Stimulated activated CD8-positive, alpha-beta memory T cell treated with anti-CD3 and anti-CD28 coated beads, Interleukin-12 subunit alpha, Interleukin-12 subunit beta, amount 100 ng/mL, for 4 hours (primary cell): ENCODE measurements around the gene TBX4.

Source experiments
- DNase-seq: peaks from one replicate; pipeline ENCODE4 v3.0.0-alpha.2; 2020; ENCODE audit warnings: low read depth

TBX4 gene

GRCh38 chr17:61465550-61466237, 13.5 kb downstream of the TBX4 start:
- no peak for DNase-seq

- DNase-seq, result no peak
These were observed 14.0 kb downstream of the TBX4 start for GRCh38 chr17:61466246-61466645.

- no peak for DNase-seq
These were observed 15.4 kb downstream of the TBX4 start for GRCh38 chr17:61467416-61468262.

GRCh38 chr17:61468263-61468907, 16.2 kb downstream of the TBX4 start:
- DNase-seq, result no peak

- DNase-seq, result no peak
These were observed 17.3 kb downstream of the TBX4 start for GRCh38 chr17:61469474-61469873.

GRCh38 chr17:61469949-61470348, 17.7 kb downstream of the TBX4 start:
- DNase-seq, result no peak

GRCh38 chr17:61470530-61471136, 18.4 kb downstream of the TBX4 start:
- no peak for DNase-seq

DNA sequence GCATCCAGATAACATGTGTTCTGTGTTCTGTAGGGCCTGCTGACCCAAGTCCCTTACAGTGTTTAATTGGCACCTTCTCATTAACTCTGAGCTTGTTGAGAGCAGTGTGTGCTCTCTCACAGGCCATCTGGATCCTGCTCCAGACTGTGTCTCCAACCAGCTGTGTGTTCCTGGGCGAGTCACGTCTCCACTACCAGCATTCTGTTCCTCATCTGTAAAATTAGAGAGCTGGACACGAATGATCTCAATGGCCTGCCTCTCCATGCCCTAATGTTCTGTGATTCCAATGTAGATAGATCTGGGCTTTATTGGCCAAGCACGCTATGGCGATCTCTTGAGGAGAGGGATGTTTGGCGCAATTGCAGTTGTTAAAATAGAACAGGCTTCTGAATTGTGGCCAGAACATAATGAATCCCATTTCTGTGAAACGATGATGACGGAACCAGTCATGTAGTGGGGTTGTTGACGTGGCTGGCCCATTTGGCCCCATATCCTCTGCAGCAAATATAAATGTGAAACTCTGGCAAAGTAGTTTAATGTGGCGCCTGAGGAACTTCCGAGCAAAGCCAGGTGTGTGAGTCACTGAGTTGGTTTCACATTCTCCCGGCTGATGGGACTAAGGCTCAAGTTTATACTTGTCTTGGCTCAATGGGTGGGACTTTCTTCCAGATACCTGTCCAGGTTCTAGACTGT, 22.2 kb downstream of the TBX4 start:
- no peak for DNase-seq

GRCh38 chr17:61474934-61475333, 22.7 kb downstream of the TBX4 start:
- DNase-seq, result no peak

GRCh38 chr17:61475726-61476125, 23.5 kb downstream of the TBX4 start:
- DNase-seq, result no peak

GRCh38 chr17:61476476-61477203, 24.4 kb downstream of the TBX4 start:
- DNase-seq, result no peak

DNA sequence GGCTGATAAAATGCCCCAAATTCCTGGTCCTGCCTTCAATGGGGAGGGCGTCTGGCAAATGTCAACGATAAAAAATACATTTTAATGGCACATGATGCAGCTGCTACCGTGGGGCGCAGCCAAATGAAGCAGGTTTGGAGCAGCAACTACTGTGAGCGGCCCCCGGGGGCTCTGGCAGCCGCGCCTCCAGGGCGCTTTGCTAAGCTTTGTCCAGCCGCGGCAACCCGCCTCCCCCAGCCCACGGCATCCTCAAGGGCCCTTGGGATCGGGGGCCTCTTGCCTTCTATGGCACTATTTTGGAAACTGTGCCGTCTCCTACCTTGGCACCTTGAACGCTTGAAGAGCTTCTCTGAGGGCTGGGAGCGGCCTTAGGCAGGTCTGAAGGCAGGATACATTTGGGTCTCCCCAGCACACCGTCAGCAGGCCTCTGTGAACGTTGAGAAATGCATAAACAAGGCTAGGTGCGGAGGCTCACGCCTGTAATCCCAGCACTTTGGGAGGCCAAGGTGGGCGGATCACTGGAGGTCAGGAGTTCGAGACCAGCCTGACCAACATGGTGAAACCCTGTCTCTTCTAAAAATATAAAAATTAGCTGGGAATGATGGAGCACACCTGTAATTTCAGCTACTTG, 25.1 kb downstream of the TBX4 start:
- no peak for DNase-seq

- no peak for DNase-seq
These were observed 26.0 kb downstream of the TBX4 start for GRCh38 chr17:61478026-61478789.

DNA sequence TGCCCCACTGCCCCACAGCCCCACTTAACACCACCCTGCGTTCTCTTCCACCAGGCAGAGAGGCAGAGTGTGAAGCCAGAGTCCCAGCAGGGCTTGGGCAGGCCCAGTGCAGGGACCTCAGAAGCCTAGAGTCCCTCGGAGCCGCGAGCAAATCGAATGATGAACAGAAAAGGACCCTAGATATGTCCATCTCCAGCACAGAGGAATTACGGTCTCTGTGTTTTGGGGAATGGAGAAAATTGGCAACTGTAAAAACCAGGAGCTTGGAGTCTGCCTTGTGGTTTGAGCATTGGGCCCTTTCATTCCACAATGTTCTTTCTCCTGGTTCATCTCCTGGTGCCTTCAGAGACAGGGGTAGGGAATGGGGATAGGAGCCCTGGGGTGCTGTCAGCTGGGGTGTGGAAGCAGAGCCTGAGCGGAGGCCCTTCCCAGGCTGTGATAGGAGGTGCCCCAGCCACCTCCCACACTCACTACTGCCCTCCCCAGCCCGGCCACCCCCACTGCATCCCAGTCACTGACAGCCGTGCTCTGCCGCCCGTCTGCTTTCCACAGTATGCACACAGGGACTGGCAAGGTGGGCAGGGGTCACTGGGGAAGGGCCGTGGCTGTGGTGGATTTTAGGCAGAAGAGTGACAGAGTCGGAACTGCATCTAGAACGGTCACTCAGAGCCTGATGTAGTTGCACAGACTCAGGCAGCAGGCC, 26.7 kb downstream of the TBX4 start:
- no peak for DNase-seq

- no peak for DNase-seq
These were observed 27.5 kb downstream of the TBX4 start for GRCh38 chr17:61479493-61480413.

DNA sequence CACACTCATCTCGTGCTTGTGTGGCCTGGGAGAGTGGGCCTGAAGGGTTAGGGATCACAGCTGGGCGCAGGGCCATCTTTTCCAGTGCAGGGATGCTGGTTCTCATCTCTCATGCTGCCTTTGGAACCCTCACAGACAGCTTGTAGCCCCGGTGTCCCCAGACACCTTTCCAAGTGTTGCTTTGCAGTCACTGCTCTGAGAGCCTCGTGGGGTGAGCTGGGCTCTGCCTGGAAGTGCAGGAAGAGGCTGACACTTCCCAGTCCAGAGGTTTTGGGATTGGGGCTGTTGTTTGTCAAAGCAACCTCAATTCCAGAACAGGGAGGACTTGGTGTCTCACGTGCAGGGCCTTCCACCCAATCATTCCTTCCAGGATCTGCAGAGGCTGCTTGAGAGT, 28.2 kb downstream of the TBX4 start:
- no peak for DNase-seq

- DNase-seq, result no peak
These were observed 29.2 kb downstream of the TBX4 start for GRCh38 chr17:61481421-61481820.

DNA sequence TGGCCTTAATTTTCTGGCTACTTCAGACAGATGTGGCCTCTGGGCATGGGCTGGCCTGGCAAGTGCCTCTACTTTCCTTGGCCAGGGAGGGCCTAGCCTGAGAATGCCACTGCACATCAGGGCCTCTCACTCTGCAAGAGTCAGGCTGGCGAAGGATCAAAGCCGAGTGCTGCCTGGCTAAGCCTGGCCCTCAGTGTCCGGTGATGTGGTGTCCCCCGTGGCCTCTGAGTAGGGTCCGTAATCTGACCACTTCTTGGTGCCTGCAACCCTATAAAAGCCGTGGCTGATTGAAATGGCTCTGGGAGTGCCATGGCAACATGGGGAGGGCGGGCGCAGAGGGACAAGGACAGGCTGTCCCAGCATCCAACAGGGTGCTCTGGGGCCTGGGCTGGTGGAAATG, 30.2 kb downstream of the TBX4 start:
- DNase-seq, result no peak
